GM12872 (cell line): ENCODE data around the gene PDGFC.

Experiments used
- CTCF ChIP-seq: IDR thresholded peaks from 3 replicates; pipeline ENCODE4 v1.5.1; 2011; ENCODE audit warnings: low read depth, mild to moderate bottlenecking, low read length, moderate library complexity; ENCODE audit not compliant: insufficient read depth

PDGFC gene

GRCh38 chr4:156885374-156885773, 86.2 kb downstream of the PDGFC start:
- no peak for TF ChIP-seq CTCF

GRCh38 chr4:156884183-156884582, 87.4 kb downstream of the PDGFC start:
- no peak for TF ChIP-seq CTCF

GRCh38 chr4:156875704-156876103, 95.9 kb downstream of the PDGFC start:
- no peak for TF ChIP-seq CTCF

- no peak for TF ChIP-seq CTCF
Measured at GRCh38 chr4:156875055-156875454, 96.5 kb downstream of the PDGFC start.

- TF ChIP-seq CTCF: no peak
Measured at GRCh38 chr4:156873799-156874198, 97.8 kb downstream of the PDGFC start.

- TF ChIP-seq CTCF: no peak
Measured at GRCh38 chr4:156870861-156871260, 100.7 kb downstream of the PDGFC start.

- TF ChIP-seq CTCF: no peak
Measured at GRCh38 chr4:156870131-156870530, 101.5 kb downstream of the PDGFC start.

- no peak for TF ChIP-seq CTCF
Measured at GRCh38 chr4:156865451-156865850, 106.1 kb downstream of the PDGFC start.
